Spleen (tissue), 7 donors: Measurements from ENCODE around the gene S100A16.
"Not testable (repeated sequence)": the region's sequence is repeated elsewhere in the genome, so short reads cannot be mapped to it uniquely, and the experiment has no call there.

Experiments
- CTCF ChIP-seq, 11 experiments: fragments of 200-600 bp in 7 of 11; fragments of 450-650 bp in 4 of 11; sonication (generic) in 4 of 11; IDR thresholded peaks in 8 of 11; conservative IDR thresholded peaks in 3 of 11; 1 replicate in 7 of 11; 2 replicates in 4 of 11; pipeline versions ENCODE4 v1.4.0 to v1.8.0; 2016 to 2021; ENCODE audit warnings: antibody characterized with exemption in 11 of 11, inconsistent platforms in 4 of 11, mild to moderate bottlenecking in 1 of 11
- POLR2A ChIP-seq, 3 donors: fragments of 450-650 bp; IDR thresholded peaks; one replicate each; pipeline ENCODE4 v1.5.1; 2017; ENCODE audit warnings: antibody characterized with exemption in 3 of 3, mild to moderate bottlenecking in 1 of 3
- POLR2AphosphoS5 ChIP-seq, 3 donors: sonication (generic); formaldehyde crosslinking; IDR thresholded peaks; one replicate each; pipeline ENCODE4 v1.5.1; 2017; ENCODE audit warnings: antibody characterized with exemption in 3 of 3
- donor health status: DM: no; HTN: no; CAD: no; lungs with moderate emphysema.
- donor health status: DM: no; HTN: no; CAD: no.
- donor health status: DM: no; HTN: no; CAD: no.

GRCh38 chr1:153575497-153575896 is 37.4 kb downstream of the S100A16 start:
- not testable (repeated sequence) for TF ChIP-seq CTCF (IDR thresholded peaks at IDR 0.05 in 8 of 11, conservative IDR thresholded peaks at IDR 0.05 in 3 of 11); POLR2A (IDR thresholded peaks at IDR 0.05); POLR2AphosphoS5 (IDR thresholded peaks at IDR 0.05)
